Tibial nerve (tissue), 4 donors: Measurements from ENCODE around the gene CNKSR1. TPM values are rescaled to one million over a fixed set of nuclear protein-coding genes. Genes with fewer than 3 reads are reported as not detected.
A peak's percentile ranks its signal among the peaks of the same experiment; 100 is the strongest.

ENCODE experiments used
- DNase-seq, 2 donors: peaks; one replicate each; pipeline ENCODE4 v3.0.0-alpha.2; 2019; ENCODE audit warnings: low spot score in 2 of 2
- H3K27ac ChIP-seq, 4 donors: fragments of 200-600 bp; sonication (generic) in 3 of 4; one replicate each; pipeline ENCODE4 v1.5.1; 2017 to 2019; ENCODE audit warnings: mild to moderate bottlenecking in 1 of 4
- H3K27me3 ChIP-seq, 2 donors: fragments of 200-600 bp; sonication (generic) in 1 of 2; one replicate each; pipeline versions ENCODE4 v1.5.1 to v1.6.0; 2017 to 2019
- H3K36me3 ChIP-seq, 3 donors: fragments of 200-600 bp; sonication (generic); one replicate each; pipeline ENCODE4 v1.5.1; 2018 to 2019
- H3K4me1 ChIP-seq, 4 donors: fragments of 200-600 bp; sonication (generic) in 3 of 4; one replicate each; pipeline ENCODE4 v1.5.1; 2017 to 2019
- H3K4me3 ChIP-seq, 4 donors: fragments of 200-600 bp; sonication (generic) in 3 of 4; one replicate each; pipeline ENCODE4 v1.5.1; 2017 to 2019; ENCODE audit warnings: mild to moderate bottlenecking in 1 of 4, moderate library complexity in 1 of 4
- H3K9me3 ChIP-seq, 4 donors: fragments of 200-600 bp; sonication (generic) in 3 of 4; one replicate each; pipeline ENCODE4 v1.5.1; 2017 to 2019
- EP300 ChIP-seq, 2 donors: sonication (generic); formaldehyde crosslinking; IDR thresholded peaks; one replicate each; pipeline ENCODE4 v1.6.1; 2017; ENCODE audit warnings: antibody characterized with exemption in 2 of 2, mild to moderate bottlenecking in 1 of 2
- POLR2A ChIP-seq, 2 donors: fragments of 450-650 bp; IDR thresholded peaks; one replicate each; pipeline ENCODE4 v1.6.1; 2017; ENCODE audit warnings: antibody characterized with exemption in 2 of 2, mild to moderate bottlenecking in 2 of 2, moderate library complexity in 2 of 2
- WGBS, 2 donors: methylation state at CpG; one replicate each; pipeline ENCODE4 v1.1.5; 2018; 5-methylcytosine and 5-hydroxymethylcytosine counted together
- total RNA-seq, 4 donors: library from RNA; depleted of rRNA; stranded (reverse); fragments of >200 nt; gene quantifications; one replicate each; pipeline ENCODE4 v1.1.0, GENCODE V29; 2016
- TF ChIP-seq, protein P1 (sequence below), 5 experiments: fragments of 200-600 bp in 3 of 5; fragments of 450-650 bp in 2 of 5; sonication (generic) in 3 of 5; IDR thresholded peaks; one replicate each; pipeline ENCODE4 v1.5.1; 2016 to 2019; ENCODE audit warnings: antibody characterized with exemption in 5 of 5, mild to moderate bottlenecking in 3 of 5, moderate library complexity in 2 of 5

CNKSR1 gene
- total RNA-seq, 4 donors from 2014 or later = 2.6 to 5.7 (median 4.0) TPM; not detected in 1

DNA sequence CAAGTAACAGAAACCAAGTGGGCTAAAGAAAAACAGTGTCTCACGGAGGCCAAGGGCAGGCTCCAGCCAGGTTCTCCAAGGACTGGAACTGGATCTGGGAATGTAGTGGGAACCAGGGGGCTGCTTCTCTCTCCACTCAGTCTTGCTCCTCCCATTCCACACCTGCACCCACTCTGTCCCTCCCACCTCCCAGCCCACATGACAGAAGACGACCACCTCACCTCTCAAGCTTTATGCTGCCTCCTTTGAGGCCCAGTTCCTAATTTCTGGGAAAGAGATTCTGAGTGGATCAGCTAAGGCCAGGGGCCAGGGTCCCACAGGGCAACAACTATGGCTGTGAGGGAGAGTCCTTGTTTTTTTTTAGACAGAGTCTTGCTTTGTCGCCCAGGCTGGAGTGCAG lies 38.0 kb downstream of the CNKSR1 start:
- no peak for TF ChIP-seq POLR2A (IDR thresholded peaks at IDR 0.05)
- TF ChIP-seq EP300 (IDR thresholded peaks at IDR 0.05) = no peak
- TF ChIP-seq, protein P1, sequence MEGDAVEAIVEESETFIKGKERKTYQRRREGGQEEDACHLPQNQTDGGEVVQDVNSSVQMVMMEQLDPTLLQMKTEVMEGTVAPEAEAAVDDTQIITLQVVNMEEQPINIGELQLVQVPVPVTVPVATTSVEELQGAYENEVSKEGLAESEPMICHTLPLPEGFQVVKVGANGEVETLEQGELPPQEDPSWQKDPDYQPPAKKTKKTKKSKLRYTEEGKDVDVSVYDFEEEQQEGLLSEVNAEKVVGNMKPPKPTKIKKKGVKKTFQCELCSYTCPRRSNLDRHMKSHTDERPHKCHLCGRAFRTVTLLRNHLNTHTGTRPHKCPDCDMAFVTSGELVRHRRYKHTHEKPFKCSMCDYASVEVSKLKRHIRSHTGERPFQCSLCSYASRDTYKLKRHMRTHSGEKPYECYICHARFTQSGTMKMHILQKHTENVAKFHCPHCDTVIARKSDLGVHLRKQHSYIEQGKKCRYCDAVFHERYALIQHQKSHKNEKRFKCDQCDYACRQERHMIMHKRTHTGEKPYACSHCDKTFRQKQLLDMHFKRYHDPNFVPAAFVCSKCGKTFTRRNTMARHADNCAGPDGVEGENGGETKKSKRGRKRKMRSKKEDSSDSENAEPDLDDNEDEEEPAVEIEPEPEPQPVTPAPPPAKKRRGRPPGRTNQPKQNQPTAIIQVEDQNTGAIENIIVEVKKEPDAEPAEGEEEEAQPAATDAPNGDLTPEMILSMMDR (IDR thresholded peaks at IDR 0.05) = no peak
- Histone ChIP-seq H3K9me3 (no peaks in the 10 kb centered on the region), H3K27ac (no peak overlapping the region), H3K36me3 (no peaks in the 10 kb centered on the region), H3K27me3 (peaks cover 0 to 14% of the 10 kb centered on the region in 2 donors), H3K4me3 (no peak overlapping the region), H3K4me1 (no peaks in the 10 kb centered on the region)
- DNase-seq = no peak
- WGBS, 2 donors = 25 to 41% methylated on average over 3 of the region's 3 CpGs

DNA sequence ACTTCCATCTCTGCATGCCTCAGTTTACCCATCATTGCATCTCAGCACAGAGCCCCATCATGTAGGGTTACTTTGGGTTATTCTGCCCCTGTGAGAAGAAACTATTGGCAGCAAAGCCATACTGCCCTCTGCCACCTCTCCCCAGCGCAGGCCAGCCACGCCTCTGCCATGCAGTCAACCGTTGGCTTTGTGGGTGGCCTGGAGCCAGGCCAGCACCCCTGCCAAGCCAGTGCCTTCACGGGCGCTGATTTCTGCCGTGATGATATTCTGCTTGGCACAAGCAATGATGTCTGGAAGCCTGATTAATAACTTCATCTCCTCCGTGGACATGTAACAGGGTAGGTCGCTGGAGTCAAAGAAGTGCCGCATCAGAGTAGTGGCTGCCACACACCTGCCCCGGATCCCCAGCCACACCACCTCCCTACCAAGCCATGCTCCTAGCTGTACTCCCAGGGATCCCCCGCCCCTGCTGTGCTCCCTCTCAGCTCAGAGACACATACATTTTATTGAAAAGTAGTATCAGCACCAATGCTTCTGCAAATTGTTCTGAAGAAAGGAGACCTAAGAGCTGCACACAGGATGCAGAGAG lies 41.7 kb downstream of the CNKSR1 start:
- 52 to 56% methylated on average over 11 of the region's 11 CpGs for WGBS, 2 donors
- H3K4me1 ChIP-seq = no peaks in the 10 kb centered on the region
- TF ChIP-seq EP300 (IDR thresholded peaks at IDR 0.05) (no peak), POLR2A (IDR thresholded peaks at IDR 0.05) (no peak)
- TF ChIP-seq, protein P1 (IDR thresholded peaks at IDR 0.05) = no peak
- no peak overlapping the region for H3K4me3 ChIP-seq
- no peak for DNase-seq
- H3K36me3 ChIP-seq = no peaks in the 10 kb centered on the region
- H3K27me3 ChIP-seq = peaks cover 0 to 23% of the 10 kb centered on the region in 2 donors
- H3K27ac ChIP-seq = no peak overlapping the region
- no peaks in the 10 kb centered on the region for H3K9me3 ChIP-seq

DNA sequence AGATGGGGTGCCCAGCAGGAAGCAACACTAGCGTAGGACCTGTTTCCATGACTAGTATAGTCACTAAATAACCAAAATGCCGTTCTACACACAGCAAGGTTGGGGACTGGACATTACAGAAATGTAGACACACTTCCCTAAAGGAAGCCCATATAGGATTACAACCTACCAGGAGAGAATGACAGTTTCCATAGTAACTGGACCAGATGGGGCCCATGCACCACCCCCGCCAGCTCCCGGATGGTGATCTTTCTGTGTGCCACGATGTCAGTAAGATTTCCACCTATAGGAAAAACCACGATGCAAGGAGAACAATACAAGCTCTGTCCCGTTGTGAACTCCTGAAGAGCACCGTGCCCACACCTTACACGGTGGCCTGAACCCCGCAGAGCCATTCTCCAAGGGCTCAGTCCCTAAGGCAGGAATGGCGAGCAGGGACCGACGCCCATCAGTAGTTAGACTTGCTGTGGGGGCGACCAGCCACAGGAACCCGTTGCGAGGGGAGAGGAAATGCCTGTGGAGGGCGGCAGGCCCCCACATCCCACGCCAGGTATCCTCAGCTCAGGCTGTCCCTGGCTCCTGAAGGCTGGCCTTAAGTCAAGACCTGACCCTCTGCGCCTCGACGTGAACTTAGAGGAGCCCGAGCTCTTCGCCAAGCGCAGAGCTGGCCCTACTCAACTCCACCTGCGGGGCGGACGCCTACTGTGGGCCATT lies 43.1 kb downstream of the CNKSR1 start:
- H3K9me3 ChIP-seq = no peaks in the 10 kb centered on the region
- no peak overlapping the region for H3K27ac ChIP-seq
- WGBS, 2 donors = 65 to 67% methylated on average over 22 to 27 of the region's 27 CpGs
- peaks cover 0 to 35% of the 10 kb centered on the region in 2 donors for H3K27me3 ChIP-seq
- H3K36me3 ChIP-seq = no peaks in the 10 kb centered on the region
- peaks cover 0 to 5% (median under 1%) of the 10 kb centered on the region in 4 donors for H3K4me1 ChIP-seq
- H3K4me3 ChIP-seq = no peak overlapping the region
- TF ChIP-seq, protein P1 (IDR thresholded peaks at IDR 0.05) = no peak
- no peak for TF ChIP-seq EP300 (IDR thresholded peaks at IDR 0.05)
- TF ChIP-seq POLR2A (IDR thresholded peaks at IDR 0.05) = no peak
- DNase-seq = no peak

DNA sequence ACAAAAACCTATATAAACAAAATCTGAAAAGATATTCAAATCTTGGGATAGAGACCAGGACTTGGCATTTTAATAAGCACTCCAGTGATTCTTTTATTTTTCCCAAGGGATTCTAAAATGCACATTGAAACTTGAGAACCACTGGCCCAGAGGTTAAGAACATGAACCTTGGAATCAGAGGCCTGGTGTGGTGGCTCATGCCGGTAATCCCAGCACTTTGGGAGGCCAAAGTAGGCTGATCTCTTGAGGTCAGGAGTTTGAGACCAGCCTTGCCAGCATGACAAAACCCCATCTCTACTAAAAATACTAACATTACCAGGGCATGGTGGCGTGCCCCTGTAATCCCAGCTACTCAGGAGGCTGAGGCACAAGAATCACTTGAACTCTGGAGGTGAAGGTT lies 43.8 kb downstream of the CNKSR1 start:
- 71 to 80% methylated on average over 2 of the region's 2 CpGs for WGBS, 2 donors
- DNase-seq = no peak
- Histone ChIP-seq H3K4me3 (no peak overlapping the region), H3K27me3 (peaks cover 0 to 39% of the 10 kb centered on the region in 2 donors), H3K9me3 (no peaks in the 10 kb centered on the region), H3K36me3 (no peaks in the 10 kb centered on the region), H3K27ac (no peak overlapping the region), H3K4me1 (peaks cover 0 to 10% (median 4%) of the 10 kb centered on the region in 4 donors)
- TF ChIP-seq POLR2A (IDR thresholded peaks at IDR 0.05) = no peak
- TF ChIP-seq EP300 (IDR thresholded peaks at IDR 0.05) = no peak
- TF ChIP-seq, protein P1 (IDR thresholded peaks at IDR 0.05) = no peak

DNA sequence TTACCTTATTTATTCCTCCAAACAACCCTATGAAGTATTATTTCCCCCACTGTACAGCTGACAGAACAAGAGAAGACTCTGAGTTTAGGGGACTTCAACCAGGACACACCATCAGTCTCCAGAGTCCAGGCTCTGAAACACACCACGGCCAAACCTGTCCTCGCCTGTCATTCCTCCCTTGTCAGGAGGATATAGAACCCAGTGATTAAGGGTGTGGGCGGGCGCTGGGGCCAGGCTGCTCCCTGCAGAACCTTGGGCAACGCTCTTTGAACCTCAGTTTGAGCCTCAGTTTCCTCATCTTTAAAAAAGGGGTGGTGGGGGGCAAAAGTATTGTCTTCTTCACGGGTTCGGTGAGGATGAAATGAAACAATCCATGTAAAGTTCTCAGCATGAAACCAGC lies 47.3 kb downstream of the CNKSR1 start:
- Histone ChIP-seq H3K4me1 (peaks cover 0 to 10% (median 4%) of the 10 kb centered on the region in 4 donors), H3K27me3 (peaks cover 0 to 44% of the 10 kb centered on the region in 2 donors), H3K27ac (no peak overlapping the region), H3K36me3 (no peaks in the 10 kb centered on the region), H3K9me3 (no peaks in the 10 kb centered on the region), H3K4me3 (peak overlapping the region in 1 of 4 donors; percentile 19)
- TF ChIP-seq, protein P1 (IDR thresholded peaks at IDR 0.05) = no peak
- no peak for TF ChIP-seq POLR2A (IDR thresholded peaks at IDR 0.05)
- TF ChIP-seq EP300 (IDR thresholded peaks at IDR 0.05) = no peak
- no peak for DNase-seq
- 81 to 83% methylated on average over 7 of the region's 7 CpGs for WGBS, 2 donors
